NCI-H524 treated with DMSO at 0.1 percent for 48 hours (cell line): Measurements from ENCODE around the gene RAB25.

Experiments
- DNase-seq: peaks from one replicate; lab custom pipeline; 2025; lab: John Stamatoyannopoulos, UW

Gene RAB25

DNA sequence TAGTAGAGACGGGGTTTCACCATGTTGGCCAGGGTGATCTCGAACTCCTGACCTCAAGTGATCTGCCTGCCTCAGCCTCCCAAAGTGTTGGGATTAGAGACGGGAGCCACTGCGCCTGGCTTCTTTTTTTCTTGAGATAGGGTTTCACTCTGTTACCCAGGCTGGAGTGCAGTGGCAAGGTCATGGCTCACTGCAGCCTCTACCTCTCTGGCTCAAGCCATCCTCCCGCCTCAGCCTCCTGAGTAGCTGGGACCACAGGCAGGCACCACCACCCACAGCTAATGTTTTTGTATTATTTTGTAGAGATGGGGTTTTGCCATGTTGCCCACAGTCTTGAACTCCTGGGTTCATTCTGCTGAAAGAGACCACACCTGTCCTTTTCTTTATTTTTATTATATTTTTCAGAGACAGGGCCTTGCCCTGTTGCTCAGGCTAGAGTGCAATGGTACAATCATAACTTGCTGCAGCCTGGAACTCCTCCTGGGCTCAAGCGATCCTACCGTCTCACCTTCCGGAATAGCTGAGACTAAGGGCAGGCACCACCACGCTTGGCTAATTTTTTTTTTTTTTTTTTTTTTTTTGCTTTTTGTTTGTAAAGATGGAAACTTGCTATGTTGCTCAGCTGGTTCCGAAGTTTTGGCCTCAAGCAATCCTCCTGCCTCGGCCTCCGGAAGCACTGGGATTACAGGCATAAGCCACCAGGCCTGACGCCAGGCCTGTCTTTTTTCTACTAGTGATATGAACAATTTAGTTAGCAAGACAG, 56.6 kb downstream of the RAB25 start:
- no peak for DNase-seq

DNA sequence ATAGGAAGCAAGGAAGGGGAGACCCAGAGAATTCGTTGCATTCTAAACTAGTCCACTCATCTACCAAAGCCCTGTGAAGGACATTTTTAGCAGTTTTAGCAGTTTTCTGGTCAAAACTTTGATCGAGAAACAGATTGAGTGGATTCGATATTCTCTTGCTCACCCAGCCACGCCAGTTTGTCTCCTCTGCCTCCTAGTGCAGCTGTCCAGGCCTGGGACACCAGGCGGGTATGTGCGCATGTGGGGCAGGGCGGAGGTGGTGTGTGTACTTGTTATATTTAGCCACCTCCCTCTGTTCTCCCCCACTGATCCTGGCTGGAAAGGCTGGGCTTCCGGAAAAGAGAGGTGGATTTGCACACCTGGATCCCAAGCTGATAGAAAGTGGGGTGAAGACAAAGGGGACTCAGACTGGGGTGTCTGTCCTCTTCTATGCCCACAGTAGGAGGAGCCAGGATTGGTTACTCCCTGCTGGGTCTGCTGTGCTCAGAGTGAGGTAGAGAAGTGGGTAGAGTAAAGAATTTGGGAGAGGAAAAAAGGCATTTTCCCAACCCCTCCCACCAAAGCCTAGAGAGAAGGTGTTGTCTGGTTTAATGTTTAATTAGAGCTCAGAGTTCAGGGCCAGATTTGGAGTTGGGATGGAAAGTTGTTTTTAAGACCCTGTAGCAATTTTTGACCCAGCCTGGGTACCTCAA, 57.4 kb downstream of the RAB25 start:
- no peak for DNase-seq

DNA sequence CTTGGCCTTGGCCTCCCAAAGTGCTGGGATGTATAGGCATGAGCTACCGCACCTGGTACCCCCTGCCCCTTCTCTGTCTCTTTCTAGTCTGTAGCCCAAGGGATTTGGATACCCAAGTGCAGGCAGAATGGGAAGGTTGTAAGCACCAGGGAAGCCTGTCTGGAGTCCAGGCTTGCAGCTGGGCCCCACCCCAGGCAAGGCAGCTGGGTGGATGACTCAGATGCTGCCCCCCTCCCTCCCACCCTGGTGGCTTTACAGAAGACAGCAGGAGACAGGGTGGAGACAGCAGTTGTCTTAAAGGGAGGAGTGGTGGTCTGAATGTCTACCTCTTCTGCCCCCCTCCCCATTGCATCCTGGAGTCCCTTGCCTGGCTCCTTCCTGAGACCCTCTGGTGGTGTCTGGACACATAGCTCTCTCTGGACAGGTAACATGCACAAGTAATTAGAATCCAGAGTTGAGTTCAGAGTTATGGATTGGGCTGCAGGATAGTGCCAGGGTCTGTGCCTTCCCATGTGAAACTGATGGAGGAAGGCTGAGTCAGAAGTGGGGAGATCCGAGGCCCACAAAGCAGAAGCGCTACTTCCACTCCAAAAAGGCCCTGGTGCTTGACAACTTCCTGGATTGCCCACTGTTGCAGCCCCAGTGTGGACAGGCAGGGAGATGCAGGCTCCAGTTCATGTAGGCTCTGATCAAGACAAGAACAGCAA, 58.7 kb downstream of the RAB25 start:
- DNase-seq, result no peak
